Liver (tissue), 9 donors: ENCODE results near the gene METTL15. TPM values are rescaled to one million over a fixed set of nuclear protein-coding genes. Genes with fewer than 3 reads are reported as not detected.

ENCODE experiments used
- DNase-seq: peaks from one replicate; pipeline ENCODE4 v3.0.0-alpha.2; 2017; ENCODE audit warnings: low spot score
- H3K27ac ChIP-seq, 2 donors: one replicate each; pipeline ENCODE4 v1.7.0; 2013; ENCODE audit warnings: inconsistent platforms in 2 of 2, low read length in 2 of 2, control low read depth in 1 of 2, low read depth in 1 of 2, mild to moderate bottlenecking in 1 of 2
- H3K27me3 ChIP-seq, 4 donors: one replicate each; pipeline versions ENCODE4 v1.6.1 to v1.7.0; 2013; ENCODE audit warnings: low read length in 3 of 4, inconsistent platforms in 1 of 4, mild to moderate bottlenecking in 1 of 4, moderate library complexity in 1 of 4; ENCODE audit not compliant: control insufficient read depth in 4 of 4, insufficient read depth in 4 of 4
- H3K36me3 ChIP-seq, 4 donors: one replicate each; pipeline versions ENCODE4 v1.6.1 to v1.7.0; 2013; ENCODE audit warnings: low read length in 3 of 4, mild to moderate bottlenecking in 3 of 4, low read depth in 1 of 4, moderate library complexity in 1 of 4; ENCODE audit not compliant: control insufficient read depth in 4 of 4, insufficient read depth in 3 of 4
- H3K4me1 ChIP-seq, 4 donors: one replicate each; pipeline versions ENCODE4 v1.6.1 to v1.7.0; 2013; ENCODE audit warnings: low read length in 3 of 4, mild to moderate bottlenecking in 3 of 4, moderate library complexity in 1 of 4; ENCODE audit not compliant: control insufficient read depth in 4 of 4, insufficient read depth in 4 of 4
- H3K4me3 ChIP-seq, 3 donors: one replicate each; pipeline versions ENCODE4 v1.6.1 to v1.7.0; 2013; ENCODE audit warnings: low read length in 3 of 3, control low read depth in 1 of 3, low read depth in 1 of 3, mild to moderate bottlenecking in 1 of 3
- H3K9ac ChIP-seq, 2 donors: one replicate each; pipeline ENCODE4 v1.7.0; 2013; ENCODE audit warnings: low read length in 2 of 2, mild to moderate bottlenecking in 2 of 2, moderate library complexity in 2 of 2, control low read depth in 1 of 2, low read depth in 1 of 2
- H3K9me3 ChIP-seq, 4 donors: one replicate each; pipeline versions ENCODE4 v1.6.1 to v1.7.0; 2013; ENCODE audit warnings: low read length in 3 of 4; ENCODE audit not compliant: control insufficient read depth in 4 of 4
- FOXA2 ChIP-seq: IDR thresholded peaks from 2 replicates; pipeline ENCODE4 v1.6.1; 2016; ENCODE audit warnings: antibody characterized with exemption
- GABPA ChIP-seq, 2 donors: IDR thresholded peaks in 1 of 2; conservative IDR thresholded peaks in 1 of 2; 2 replicates each; pipeline ENCODE4 v1.6.1; 2016; ENCODE audit warnings: antibody characterized with exemption in 2 of 2, mild to moderate bottlenecking in 1 of 2, moderate library complexity in 1 of 2
- HNF4A ChIP-seq, 2 donors: conservative IDR thresholded peaks; 2 replicates each; pipeline ENCODE4 v1.6.1; 2016; ENCODE audit warnings: antibody characterized with exemption in 2 of 2, mild to moderate bottlenecking in 2 of 2
- HNF4G ChIP-seq: IDR thresholded peaks from 2 replicates; pipeline ENCODE4 v1.6.1; 2016; ENCODE audit warnings: antibody characterized with exemption
- JUND ChIP-seq, 2 donors: IDR thresholded peaks; 2 replicates each; pipeline ENCODE4 v1.6.1; 2016; ENCODE audit warnings: antibody characterized with exemption in 2 of 2
- NR2F2 ChIP-seq: IDR thresholded peaks from 2 replicates; pipeline ENCODE4 v1.6.1; 2016; ENCODE audit warnings: antibody characterized with exemption
- RAD21 ChIP-seq, 2 donors: IDR thresholded peaks; 2 replicates each; pipeline ENCODE4 v1.6.1; 2016; ENCODE audit warnings: antibody characterized with exemption in 2 of 2, mild to moderate bottlenecking in 2 of 2
- SP1 ChIP-seq: IDR thresholded peaks from 2 replicates; pipeline ENCODE4 v1.6.1; 2018; ENCODE audit warnings: antibody characterized with exemption, mild to moderate bottlenecking
- YY1 ChIP-seq: IDR thresholded peaks from 2 replicates; pipeline ENCODE4 v1.6.1; 2016; ENCODE audit warnings: antibody characterized with exemption, mild to moderate bottlenecking
- WGBS: extraction: QIAGEN DNeasy Blood & Tissue Kit; methylation state at CpG from one replicate; pipeline ENCODE4 v1.1.7; 2013; 5-methylcytosine and 5-hydroxymethylcytosine counted together
- polyA plus RNA-seq, 2 donors: library from polyadenylated mRNA; stranded (reverse) in 1 of 2; unstranded in 1 of 2; fragments of 200-250 nt in 1 of 2; fragments of >200 nt in 1 of 2; fragmentation: Nextera tagmentation in 1 of 2; extraction: Ambion mirVana in 1 of 2; gene quantifications; one replicate each; pipeline versions ENCODE4 v1.2.1 to v1.2.3, GENCODE V29; 2013 to 2015
- total RNA-seq, 2 donors: library from RNA; depleted of rRNA; stranded (reverse); fragments of >200 nt; gene quantifications; one replicate each; pipeline ENCODE4 v1.2.3, GENCODE V29; 2014
- TF ChIP-seq, protein P1 (sequence below): IDR thresholded peaks from 2 replicates; pipeline ENCODE4 v1.6.1; 2016; ENCODE audit warnings: antibody characterized with exemption, mild to moderate bottlenecking
- TF ChIP-seq, protein P2 (sequence below): IDR thresholded peaks from 2 replicates; pipeline ENCODE4 v1.6.1; 2016; ENCODE audit warnings: antibody characterized with exemption
- TF ChIP-seq, protein P3 (sequence below): IDR thresholded peaks from 2 replicates; pipeline ENCODE4 v1.6.1; 2016; ENCODE audit warnings: antibody characterized with exemption
- donor health status: healthy.
- donor health status: healthy.
- donor health status: healthy.
- donor health status: healthy.
- donor health status: healthy.

The METTL15 gene
- total and polyA plus RNA-seq, 4 donors, result 4.1 to 11.5 (median 8.1) TPM

DNA sequence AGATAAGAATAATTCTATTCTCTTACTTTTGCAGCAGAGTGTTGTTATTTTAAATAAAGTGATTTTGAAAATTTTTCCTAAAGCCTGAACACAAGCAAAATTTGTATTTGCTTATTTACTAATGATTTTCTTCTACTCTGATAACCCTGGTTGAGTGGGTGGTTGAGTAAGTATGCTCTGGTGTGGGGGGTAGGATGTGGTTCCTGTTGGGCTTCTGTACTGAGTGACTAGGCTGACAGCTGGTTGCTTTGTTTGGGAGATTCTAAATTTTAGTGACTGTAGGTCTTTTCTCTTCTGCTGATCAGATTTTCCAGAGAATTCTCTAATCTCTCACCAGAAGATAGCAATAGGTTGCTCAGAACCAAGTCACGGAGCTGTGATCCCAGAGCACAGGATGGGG is 61.6 kb downstream of the METTL15 start:
- Histone ChIP-seq H3K9ac (no peak overlapping the region), H3K27ac (no peak overlapping the region), H3K4me3 (no peak overlapping the region), H3K4me1 (no peaks in the 10 kb centered on the region), H3K9me3 (peaks cover 0 to 2% (median 0%) of the 10 kb centered on the region in 4 donors), H3K27me3 (no peaks in the 10 kb centered on the region), H3K36me3 (peaks cover 0 to 4% (median 2%) of the 10 kb centered on the region in 4 donors)
- DNase-seq, result no peak
- 94% methylated on average over 1 of the region's 1 CpG for WGBS
- TF ChIP-seq NR2F2 (no peak), YY1 (no peak), JUND (IDR thresholded peaks at IDR 0.05) (no peak), HNF4G (no peak)
- TF ChIP-seq, protein P1, sequence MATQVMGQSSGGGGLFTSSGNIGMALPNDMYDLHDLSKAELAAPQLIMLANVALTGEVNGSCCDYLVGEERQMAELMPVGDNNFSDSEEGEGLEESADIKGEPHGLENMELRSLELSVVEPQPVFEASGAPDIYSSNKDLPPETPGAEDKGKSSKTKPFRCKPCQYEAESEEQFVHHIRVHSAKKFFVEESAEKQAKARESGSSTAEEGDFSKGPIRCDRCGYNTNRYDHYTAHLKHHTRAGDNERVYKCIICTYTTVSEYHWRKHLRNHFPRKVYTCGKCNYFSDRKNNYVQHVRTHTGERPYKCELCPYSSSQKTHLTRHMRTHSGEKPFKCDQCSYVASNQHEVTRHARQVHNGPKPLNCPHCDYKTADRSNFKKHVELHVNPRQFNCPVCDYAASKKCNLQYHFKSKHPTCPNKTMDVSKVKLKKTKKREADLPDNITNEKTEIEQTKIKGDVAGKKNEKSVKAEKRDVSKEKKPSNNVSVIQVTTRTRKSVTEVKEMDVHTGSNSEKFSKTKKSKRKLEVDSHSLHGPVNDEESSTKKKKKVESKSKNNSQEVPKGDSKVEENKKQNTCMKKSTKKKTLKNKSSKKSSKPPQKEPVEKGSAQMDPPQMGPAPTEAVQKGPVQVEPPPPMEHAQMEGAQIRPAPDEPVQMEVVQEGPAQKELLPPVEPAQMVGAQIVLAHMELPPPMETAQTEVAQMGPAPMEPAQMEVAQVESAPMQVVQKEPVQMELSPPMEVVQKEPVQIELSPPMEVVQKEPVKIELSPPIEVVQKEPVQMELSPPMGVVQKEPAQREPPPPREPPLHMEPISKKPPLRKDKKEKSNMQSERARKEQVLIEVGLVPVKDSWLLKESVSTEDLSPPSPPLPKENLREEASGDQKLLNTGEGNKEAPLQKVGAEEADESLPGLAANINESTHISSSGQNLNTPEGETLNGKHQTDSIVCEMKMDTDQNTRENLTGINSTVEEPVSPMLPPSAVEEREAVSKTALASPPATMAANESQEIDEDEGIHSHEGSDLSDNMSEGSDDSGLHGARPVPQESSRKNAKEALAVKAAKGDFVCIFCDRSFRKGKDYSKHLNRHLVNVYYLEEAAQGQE, result no peak

DNA sequence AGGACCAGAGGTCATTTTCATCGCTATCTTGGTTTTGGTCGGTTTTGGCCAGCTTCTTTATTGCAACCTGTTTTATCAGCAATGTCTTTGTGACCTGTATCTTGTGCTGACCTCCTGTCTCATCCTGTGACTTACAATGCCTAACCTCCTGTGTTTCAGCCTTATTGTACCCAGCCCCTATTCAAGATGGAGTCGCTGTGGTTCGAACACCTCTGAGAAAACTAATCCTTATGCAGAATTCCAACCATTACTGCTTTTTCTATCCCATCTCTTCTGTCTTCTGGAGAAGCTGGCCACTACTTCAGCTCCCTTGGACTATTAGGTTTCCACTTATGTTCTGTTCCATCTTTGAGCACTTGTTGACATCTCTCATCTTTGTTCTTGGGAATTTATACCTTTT is 62.6 kb downstream of the METTL15 start:
- 92% methylated on average over 4 of the region's 4 CpGs for WGBS
- no peak for DNase-seq
- no peaks in the 10 kb centered on the region for H3K27me3 ChIP-seq
- H3K36me3 ChIP-seq, result peaks cover 0 to 4% (median 2%) of the 10 kb centered on the region in 4 donors
- TF ChIP-seq JUND (IDR thresholded peaks at IDR 0.05) (no peak), SP1 (no peak), HNF4G (no peak), RAD21 (IDR thresholded peaks at IDR 0.05) (no peak), HNF4A (conservative IDR thresholded peaks at IDR 0.05) (no peak), FOXA2 (no peak), GABPA (IDR thresholded peaks at IDR 0.05 in 1 of 2, conservative IDR thresholded peaks at IDR 0.05 in 1 of 2) (no peak)
- TF ChIP-seq, protein P2, sequence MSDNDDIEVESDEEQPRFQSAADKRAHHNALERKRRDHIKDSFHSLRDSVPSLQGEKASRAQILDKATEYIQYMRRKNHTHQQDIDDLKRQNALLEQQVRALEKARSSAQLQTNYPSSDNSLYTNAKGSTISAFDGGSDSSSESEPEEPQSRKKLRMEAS, result no peak
- TF ChIP-seq, protein P3, sequence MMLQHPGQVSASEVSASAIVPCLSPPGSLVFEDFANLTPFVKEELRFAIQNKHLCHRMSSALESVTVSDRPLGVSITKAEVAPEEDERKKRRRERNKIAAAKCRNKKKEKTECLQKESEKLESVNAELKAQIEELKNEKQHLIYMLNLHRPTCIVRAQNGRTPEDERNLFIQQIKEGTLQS, result no peak
- TF ChIP-seq, protein P1, result no peak
- H3K4me1 ChIP-seq, result no peaks in the 10 kb centered on the region
- H3K4me3 ChIP-seq, result no peak overlapping the region
- peaks cover 0 to 2% (median 0%) of the 10 kb centered on the region in 4 donors for H3K9me3 ChIP-seq
- no peak overlapping the region for H3K27ac ChIP-seq
- H3K9ac ChIP-seq, result no peak overlapping the region
